Fibroblast of villous mesenchyme (primary cell): ENCODE data around the gene ATE1. TPM values are rescaled to one million over a fixed set of nuclear protein-coding genes. Genes with fewer than 3 reads are reported as not detected.
"Not testable (repeated sequence)": the region's sequence is repeated elsewhere in the genome, so short reads cannot be mapped to it uniquely, and the experiment has no call there.

Source experiments
- DNase-seq: peaks from one replicate; pipeline ENCODE4 v3.0.0-alpha.2; 2010; ENCODE audit warnings: low read depth
- H3K4me3 ChIP-seq: 2 replicates; pipeline ENCODE4 v1.5.1; 2011; ENCODE audit warnings: low read depth, mild to moderate bottlenecking, low read length
- CTCF ChIP-seq: IDR thresholded peaks from 2 replicates; pipeline ENCODE4 v1.5.1; 2012; ENCODE audit warnings: low read depth, mild to moderate bottlenecking, low read length; ENCODE audit not compliant: insufficient read depth
- total RNA-seq: library from RNA; depleted of rRNA; stranded (reverse); fragments of >200 nt; gene quantifications from 2 replicates; pipeline ENCODE4 v1.2.3, GENCODE V29; 2012

ATE1 gene
- total RNA-seq, 1 donor = 33.2 TPM

- H3K4me3 ChIP-seq = peak overlapping the region; percentile 88
- DNase-seq = peak; percentile 28
- TF ChIP-seq CTCF = no peak
Measured at GRCh38 chr10:121928528-121928884, 675 bp upstream of the ATE1 start.

DNA sequence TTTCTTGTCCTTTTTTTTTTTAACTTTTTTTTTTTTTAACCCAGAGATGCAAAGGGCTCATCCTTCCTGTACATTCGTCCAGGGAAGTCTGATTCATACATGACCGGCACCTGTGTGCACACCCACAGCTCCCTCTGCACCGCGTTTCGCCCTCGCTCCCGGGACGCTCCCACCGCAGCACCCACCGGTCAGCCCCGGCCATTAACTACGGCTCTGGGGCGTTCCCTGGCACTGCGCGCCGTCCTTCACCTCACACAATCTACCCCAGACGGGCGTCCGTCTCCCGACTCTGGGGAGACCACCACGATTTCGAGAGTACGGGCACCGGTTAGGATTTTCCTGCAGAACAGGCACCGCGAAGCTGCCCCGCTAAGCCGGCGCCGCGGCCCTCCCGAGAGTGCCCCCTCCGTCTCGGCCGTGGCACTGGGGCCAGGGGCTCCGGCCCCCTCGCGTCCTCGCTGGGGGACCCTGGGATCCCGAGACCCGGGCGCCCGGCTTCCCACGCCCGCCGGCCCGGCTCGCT, 452 bp downstream of the ATE1 start:
- no peak for TF ChIP-seq CTCF
- peak overlapping the region; percentile 88 for H3K4me3 ChIP-seq
- no peak for DNase-seq

GRCh38 chr10:121926671-121927317, 1.0 kb downstream of the ATE1 start:
- DNase-seq = peak; percentile 69
- H3K4me3 ChIP-seq = peak overlapping the region; percentile 88
- no peak for TF ChIP-seq CTCF

GRCh38 chr10:121926157-121926556, 1.7 kb downstream of the ATE1 start:
- peak overlapping the region; percentile 88 for H3K4me3 ChIP-seq
- no peak for TF ChIP-seq CTCF

GRCh38 chr10:121921238-121921931, 6.4 kb downstream of the ATE1 start:
- no peak for TF ChIP-seq CTCF
- DNase-seq = peak; percentile 89
- H3K4me3 ChIP-seq = no peak overlapping the region

More at GRCh38 chr10:121926157-121926556, 1.7 kb downstream of the ATE1 start:
- no peak for DNase-seq

DNA sequence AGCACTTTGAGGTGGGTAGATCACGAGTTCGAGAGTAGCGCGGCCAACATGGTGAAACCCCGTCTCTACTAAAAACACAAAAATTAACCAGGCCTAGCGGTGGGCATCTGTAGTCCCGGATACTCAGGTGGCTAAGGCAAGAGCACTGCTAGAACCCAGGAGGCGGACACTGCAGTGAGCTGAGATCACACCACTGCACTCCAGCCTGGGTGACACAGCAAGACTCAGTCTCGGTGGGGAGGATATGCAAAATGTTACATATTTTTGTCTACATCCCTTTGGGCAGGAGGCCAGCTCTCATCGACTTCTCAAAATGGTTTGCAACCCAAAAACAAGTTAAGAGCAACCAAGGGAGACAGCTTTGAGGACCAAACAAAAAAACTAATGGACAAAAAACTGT, 8.2 kb downstream of the ATE1 start:
- no peak overlapping the region for H3K4me3 ChIP-seq
- DNase-seq = no peak
- no peak for TF ChIP-seq CTCF

DNA sequence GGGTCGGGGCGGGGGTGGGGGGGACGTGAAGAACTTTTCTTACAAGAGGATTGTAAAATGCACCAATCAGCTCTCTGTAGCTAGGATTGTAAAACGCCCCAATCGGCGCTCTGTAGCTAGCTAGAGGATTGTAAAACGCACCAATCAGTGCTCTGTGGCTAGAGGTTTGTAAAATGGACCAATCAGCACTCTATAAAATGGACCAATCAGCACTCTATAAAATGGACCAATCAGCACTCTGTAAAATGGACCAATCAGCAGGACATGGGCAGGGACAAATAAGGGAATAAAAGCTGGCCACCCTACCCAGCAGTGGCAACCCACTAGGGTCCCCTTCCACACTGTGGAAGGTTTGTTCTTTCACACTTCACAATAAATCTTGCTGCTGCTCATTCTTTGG, 9.0 kb downstream of the ATE1 start:
- not testable (repeated sequence) for H3K4me3 ChIP-seq, DNase-seq
